Epithelial cell of esophagus (primary cell): ENCODE results near the gene SMARCD1.

Experiments used
- DNase-seq: peaks from one replicate; pipeline ENCODE4 v3.0.0; 2010; ENCODE audit warnings: low read depth
- H3K4me3 ChIP-seq: 2 replicates; pipeline ENCODE4 v1.5.1; 2011; ENCODE audit warnings: mild to moderate bottlenecking, low read length, control low read depth
- TF ChIP-seq, protein P1 (sequence below): IDR thresholded peaks from 2 replicates; pipeline ENCODE4 v1.5.1; 2011; ENCODE audit warnings: low read depth, mild to moderate bottlenecking, low read length, control low read depth, inconsistent platforms; ENCODE audit not compliant: insufficient read depth; ENCODE audit errors: missing control alignments

Gene SMARCD1

DNA sequence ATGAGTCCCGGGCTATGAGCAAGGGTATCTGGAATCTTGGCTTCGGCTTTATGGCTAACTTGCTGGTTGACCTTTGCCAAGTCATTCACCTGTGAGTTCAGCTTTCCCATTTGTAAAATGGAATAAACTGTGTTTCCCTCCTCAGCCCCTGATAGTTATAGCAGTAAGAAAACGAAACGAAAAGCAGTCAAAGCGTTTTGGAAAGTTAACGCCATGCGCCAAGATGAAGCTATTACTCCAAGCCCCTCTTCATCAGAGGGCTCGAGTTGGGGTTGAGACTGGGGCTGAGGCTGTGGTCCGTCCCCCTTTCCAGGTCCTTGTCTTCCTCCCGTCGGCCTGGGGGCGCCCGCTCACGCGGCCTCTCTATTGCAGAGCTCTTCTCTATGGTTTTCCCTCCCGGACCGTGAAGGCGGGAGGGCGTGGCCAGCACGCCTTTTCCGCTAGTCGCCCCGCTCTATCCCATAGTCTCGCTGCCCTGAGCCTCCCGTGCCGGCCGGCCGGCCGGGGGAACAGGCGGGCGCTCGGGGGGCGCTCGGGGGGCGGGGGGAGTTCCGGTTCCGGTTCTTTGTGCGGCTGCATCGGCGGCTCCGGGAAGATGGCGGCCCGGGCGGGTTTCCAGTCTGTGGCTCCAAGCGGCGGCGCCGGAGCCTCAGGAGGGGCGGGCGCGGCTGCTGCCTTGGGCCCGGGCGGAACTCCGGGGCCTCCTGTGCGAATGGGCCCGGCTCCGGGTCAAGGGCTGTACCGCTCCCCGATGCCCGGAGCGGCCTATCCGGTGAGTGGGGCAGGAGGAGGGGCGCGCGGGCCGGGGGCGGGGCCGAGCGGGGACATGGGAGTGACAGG lies at the start of gene SMARCD1:
Gene SMARCD1, plus strand, starts transcription at position 568 of the 840 bp plus-strand sequence. Its CDS starts 28 bp downstream, at position 596.
- peak within 1 kb of the TSS; percentile 83 for H3K4me3 ChIP-seq
- DNase-seq, result peak; percentile 91
- TF ChIP-seq, protein P1, sequence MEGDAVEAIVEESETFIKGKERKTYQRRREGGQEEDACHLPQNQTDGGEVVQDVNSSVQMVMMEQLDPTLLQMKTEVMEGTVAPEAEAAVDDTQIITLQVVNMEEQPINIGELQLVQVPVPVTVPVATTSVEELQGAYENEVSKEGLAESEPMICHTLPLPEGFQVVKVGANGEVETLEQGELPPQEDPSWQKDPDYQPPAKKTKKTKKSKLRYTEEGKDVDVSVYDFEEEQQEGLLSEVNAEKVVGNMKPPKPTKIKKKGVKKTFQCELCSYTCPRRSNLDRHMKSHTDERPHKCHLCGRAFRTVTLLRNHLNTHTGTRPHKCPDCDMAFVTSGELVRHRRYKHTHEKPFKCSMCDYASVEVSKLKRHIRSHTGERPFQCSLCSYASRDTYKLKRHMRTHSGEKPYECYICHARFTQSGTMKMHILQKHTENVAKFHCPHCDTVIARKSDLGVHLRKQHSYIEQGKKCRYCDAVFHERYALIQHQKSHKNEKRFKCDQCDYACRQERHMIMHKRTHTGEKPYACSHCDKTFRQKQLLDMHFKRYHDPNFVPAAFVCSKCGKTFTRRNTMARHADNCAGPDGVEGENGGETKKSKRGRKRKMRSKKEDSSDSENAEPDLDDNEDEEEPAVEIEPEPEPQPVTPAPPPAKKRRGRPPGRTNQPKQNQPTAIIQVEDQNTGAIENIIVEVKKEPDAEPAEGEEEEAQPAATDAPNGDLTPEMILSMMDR, result peak; percentile 54

DNA sequence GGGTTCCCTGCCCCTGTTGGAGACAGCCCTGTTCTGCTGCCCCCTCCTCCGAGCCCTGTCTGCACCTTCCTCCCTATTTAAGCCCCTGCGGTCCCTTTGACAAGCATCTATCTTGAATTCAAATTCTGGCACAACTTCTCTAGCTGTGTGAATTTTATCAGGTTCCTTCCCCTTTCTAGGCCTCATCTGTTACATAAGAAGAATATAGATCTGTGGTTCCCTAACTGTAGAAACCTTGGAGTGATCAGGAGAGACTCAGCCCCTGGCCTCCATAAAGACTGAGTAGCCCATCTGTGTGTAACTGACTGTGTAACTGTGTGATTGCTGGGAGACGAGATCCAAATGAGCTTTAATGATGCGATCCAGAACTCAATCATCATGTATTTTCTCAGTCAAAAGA lies 46.8 kb upstream of the SMARCD1 start:
- no peak overlapping the region for H3K4me3 ChIP-seq
- DNase-seq, result no peak
- TF ChIP-seq, protein P1, result no peak

DNA sequence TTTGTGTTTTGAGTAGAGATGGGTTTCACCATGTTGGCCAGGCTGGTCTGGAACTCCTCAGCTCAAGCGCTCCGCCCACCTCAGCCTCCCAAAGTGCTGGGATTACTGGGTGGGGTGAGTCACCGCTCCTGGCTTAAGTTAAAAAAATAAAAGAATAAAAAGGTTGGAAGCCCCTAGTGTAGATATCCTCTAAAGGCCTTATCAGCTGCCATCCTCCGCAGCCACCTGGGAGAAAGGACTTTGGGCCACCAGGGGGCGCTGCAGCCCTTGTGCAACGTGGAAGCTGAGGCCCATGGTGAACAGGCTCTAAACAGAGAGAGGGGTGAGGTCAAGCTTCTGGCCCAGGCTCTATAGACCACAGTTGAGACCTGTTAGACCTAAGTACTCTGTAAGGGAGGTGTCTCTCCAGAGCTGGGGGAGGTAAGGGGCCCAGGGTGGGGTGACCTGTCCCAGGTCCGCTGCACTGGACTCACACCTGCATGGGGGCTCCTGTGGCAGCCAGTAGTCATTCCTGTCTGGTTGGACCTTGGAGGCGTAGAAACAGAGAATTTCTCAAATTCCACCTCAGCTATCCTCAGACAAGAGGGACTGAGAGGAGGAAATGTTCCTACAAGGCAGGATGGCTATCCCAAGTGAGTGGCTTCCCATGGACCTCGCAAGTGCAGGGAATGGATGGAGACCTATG lies 45.8 kb upstream of the SMARCD1 start:
- DNase-seq, result peak; percentile 88
- TF ChIP-seq, protein P1, result peak; percentile 79
- H3K4me3 ChIP-seq, result no peak overlapping the region

DNA sequence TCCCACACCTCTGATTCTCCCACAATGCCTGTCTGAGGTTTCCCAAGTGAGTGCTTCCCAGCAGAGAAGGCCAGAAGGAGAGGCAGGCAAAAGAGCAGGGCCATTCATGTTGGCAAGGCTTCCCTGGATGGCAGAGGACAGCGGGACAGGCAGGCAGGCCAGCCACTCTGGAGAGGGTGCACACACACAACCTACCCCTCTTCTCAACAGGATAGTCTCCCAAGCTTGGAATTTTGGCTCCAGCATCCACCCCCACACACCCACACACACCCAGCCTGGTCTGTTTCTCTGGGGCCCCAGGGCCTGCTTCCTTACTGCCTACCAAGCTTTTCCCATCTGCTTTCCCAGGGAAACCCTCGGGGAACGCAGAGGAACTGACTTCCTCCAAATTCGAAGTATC lies 44.5 kb upstream of the SMARCD1 start:
- no peak overlapping the region for H3K4me3 ChIP-seq
- no peak for DNase-seq
- TF ChIP-seq, protein P1, result no peak

DNA sequence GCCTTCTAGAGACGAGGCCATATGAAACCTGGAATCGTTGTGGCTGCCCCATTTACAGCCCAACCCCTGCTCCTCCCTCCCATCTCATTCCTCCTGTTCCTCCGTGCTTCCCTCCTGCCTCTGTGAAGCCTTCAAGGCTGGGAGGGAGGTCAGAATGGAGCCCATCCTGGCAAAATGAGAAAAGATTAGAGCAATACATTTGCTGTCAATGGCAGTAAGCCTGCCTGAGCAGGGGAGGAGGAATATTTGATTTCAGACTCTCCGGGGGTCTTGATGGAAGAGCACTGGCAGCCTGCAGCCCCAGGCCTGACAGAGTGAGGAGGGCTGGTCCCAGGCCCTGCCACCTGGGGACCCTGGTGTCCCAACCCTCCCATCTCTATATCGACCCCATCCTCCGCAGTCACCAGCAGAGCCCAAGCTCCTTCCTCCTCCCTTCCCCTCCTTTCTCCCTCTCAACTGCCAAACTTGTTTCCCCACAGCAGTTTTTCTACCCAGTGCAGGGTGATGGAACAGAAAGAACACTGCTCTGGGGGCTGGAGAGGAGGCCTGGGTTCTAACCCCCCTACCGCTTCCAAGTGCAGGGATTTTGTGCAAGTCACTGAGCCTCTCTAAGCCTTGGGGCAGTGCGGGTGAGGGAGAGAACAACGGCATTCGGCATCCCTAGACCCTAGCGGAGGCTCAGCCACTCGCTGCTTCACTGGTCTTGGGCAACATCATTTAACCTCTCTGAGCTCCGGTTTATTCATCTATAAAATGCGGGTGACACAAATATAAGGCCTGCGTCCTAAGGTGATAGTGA lies 43.9 kb upstream of the SMARCD1 start:
- DNase-seq, result no peak
- no peak overlapping the region for H3K4me3 ChIP-seq
- TF ChIP-seq, protein P1, result no peak

DNA sequence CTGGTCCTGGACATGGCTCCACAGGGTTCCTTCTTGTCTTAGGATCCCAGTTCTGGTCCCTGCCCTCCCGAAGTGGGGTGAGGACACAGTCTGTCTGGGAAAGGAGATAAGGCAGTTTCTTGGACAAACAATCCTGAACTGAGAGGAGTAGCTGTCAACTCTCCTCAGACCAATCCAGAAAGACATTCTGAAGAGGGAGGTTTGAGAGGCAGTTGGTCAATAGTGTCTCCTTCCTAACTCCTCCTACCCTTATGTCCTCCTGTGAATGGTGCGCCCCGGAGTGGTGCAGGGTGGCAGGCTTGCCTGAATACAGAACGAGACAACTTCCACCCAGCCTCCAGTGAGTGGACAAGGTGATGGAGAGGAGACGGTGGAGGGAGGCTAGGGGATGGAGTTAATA lies 43.2 kb upstream of the SMARCD1 start:
- no peak overlapping the region for H3K4me3 ChIP-seq
- TF ChIP-seq, protein P1, result no peak
- no peak for DNase-seq
